ENCODE data around the gene SBK2.

- TF ChIP-seq CTCF (IDR thresholded peaks at IDR 0.05) = no peak
- TF ChIP-seq POLR2A (IDR thresholded peaks at IDR 0.05) = no peak
Observed at GRCh38 chr19:55550321-55550650, 13.4 kb upstream of the SBK2 start.

Data from uterus (tissue), 2 donors.